GM18505 (cell line): ENCODE measurements around the gene CHST3.
"Not testable (repeated sequence)": the region's sequence is repeated elsewhere in the genome, so short reads cannot be mapped to it uniquely, and the experiment has no call there.

Source experiments
- ATAC-seq: cut with Tn5 transposase; IDR thresholded peaks from one replicate; pipeline ENCODE4 v1.9.1; 2021; ENCODE audit not compliant: unreplicated experiment
- POLR2A ChIP-seq: IDR thresholded peaks from 4 replicates; pipeline ENCODE4 v1.6.1; 2011; ENCODE audit warnings: borderline replicate concordance; ENCODE audit not compliant: insufficient read depth, insufficient read length; ENCODE audit errors: extremely low read depth

The CHST3 gene

GRCh38 chr10:71981015-71981875 is 17.1 kb downstream of the CHST3 start:
- no peak for ATAC-seq
- no peak for TF ChIP-seq POLR2A

- no peak for ATAC-seq
- TF ChIP-seq POLR2A = no peak
Measured at GRCh38 chr10:71981876-71982230, 17.7 kb downstream of the CHST3 start.

GRCh38 chr10:71982269-71983178 is 18.3 kb downstream of the CHST3 start:
- ATAC-seq = no peak
- no peak for TF ChIP-seq POLR2A

- ATAC-seq = no peak
- TF ChIP-seq POLR2A = no peak
Measured at GRCh38 chr10:71984126-71984808, 20.1 kb downstream of the CHST3 start.

- no peak for ATAC-seq
- TF ChIP-seq POLR2A = no peak
Measured at GRCh38 chr10:71984809-71985388, 20.7 kb downstream of the CHST3 start.

- ATAC-seq = no peak
- no peak for TF ChIP-seq POLR2A
Measured at GRCh38 chr10:71985542-71986250, 21.5 kb downstream of the CHST3 start.

GRCh38 chr10:71988895-71989294 is 24.7 kb downstream of the CHST3 start:
- not testable (repeated sequence) for ATAC-seq

- no peak for ATAC-seq
Measured at GRCh38 chr10:71989661-71990454, 25.7 kb downstream of the CHST3 start.

GRCh38 chr10:71990706-71991269 is 26.6 kb downstream of the CHST3 start:
- ATAC-seq = no peak

More at GRCh38 chr10:71989661-71990454, 25.7 kb downstream of the CHST3 start:
- TF ChIP-seq POLR2A = no peak

GRCh38 chr10:71995449-71995848 is 31.3 kb downstream of the CHST3 start:
- ATAC-seq = no peak
- TF ChIP-seq POLR2A = no peak

More at GRCh38 chr10:71990706-71991269, 26.6 kb downstream of the CHST3 start:
- no peak for TF ChIP-seq POLR2A

GRCh38 chr10:71995887-71996575 is 31.8 kb downstream of the CHST3 start:
- no peak for ATAC-seq
- no peak for TF ChIP-seq POLR2A

GRCh38 chr10:71996592-71997371 is 32.6 kb downstream of the CHST3 start:
- no peak for ATAC-seq
- TF ChIP-seq POLR2A = no peak
